Posterior cingulate gyrus (tissue), 11 donors: Measurements from ENCODE around the gene STK36.
"Not testable (repeated sequence)": the region's sequence is repeated elsewhere in the genome, so short reads cannot be mapped to it uniquely, and the experiment has no call there.

Experiments
- DNase-seq, 10 donors: peaks; one replicate each; pipeline versions ENCODE4 v3.0.0 to v3.0.0-alpha.2; 2020 to 2021; ENCODE audit warnings: mixed read lengths in 3 of 10
- intact Hi-C: fragments of 100-400 bp; cut with DNase I; formaldehyde crosslinking; loops from one replicate; pipeline ENCODE4 v1.15.1; 2023

The STK36 gene

GRCh38 chr2:218659988-218660358 is 11.9 kb upstream of the STK36 start:
- DNase-seq = peak in 2 of 10 donors; percentile 5 to 65
- intact Hi-C loops = loop anchor here (1.0 kb wide), 1 partner anchor 11 kb away; no protein-coding TSS in a partner anchor

- peak in 1 of 10 donors; percentile 59 for DNase-seq
- intact Hi-C loops = no loop called here
These were observed 9.5 kb upstream of the STK36 start for GRCh38 chr2:218662377-218662776.

- peak in 1 of 10 donors; percentile 72 for DNase-seq
- intact Hi-C loops = no loop called here
These were observed 9.1 kb upstream of the STK36 start for GRCh38 chr2:218662827-218663226.

GRCh38 chr2:218663901-218664300 is 8.0 kb upstream of the STK36 start:
- intact Hi-C loops = no loop called here
- DNase-seq = no peak

GRCh38 chr2:218664653-218665052 is 7.2 kb upstream of the STK36 start:
- intact Hi-C loops = no loop called here
- DNase-seq = peak in 1 of 10 donors; percentile 63

DNA sequence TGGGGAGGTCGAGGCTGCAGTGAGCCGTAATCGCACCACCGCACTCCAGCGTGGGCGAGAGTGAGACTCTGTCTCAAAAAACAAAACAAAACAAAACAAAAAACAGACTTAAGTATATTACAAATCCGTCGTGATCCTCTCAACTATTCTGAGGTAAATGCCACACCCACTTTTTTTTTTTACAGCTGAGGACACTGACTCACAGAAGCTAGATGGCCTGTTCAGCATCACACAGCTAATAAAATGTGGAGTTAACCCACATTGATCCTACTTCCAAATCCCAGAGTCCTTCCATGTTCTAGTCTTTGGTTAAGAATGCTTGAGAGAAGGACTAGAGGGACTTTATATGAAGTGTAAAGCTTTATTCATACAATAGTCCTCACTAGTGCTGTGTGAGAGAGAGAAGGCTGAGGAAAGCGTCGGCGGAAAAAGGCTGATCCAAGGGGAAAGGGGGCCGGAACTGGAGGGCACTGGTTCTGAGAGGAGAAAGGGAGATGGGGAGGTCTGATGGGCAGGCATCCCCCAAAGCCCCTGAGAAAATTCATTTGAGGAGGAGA is 711 bp upstream of the STK36 start:
- DNase-seq = no peak
- intact Hi-C loops = loop anchor here (1.0 to 5.0 kb wide), 2 partner anchors 12 to 41 kb away; partner anchors contain the start of genes BCS1L, TTLL4 and ZNF142

DNA sequence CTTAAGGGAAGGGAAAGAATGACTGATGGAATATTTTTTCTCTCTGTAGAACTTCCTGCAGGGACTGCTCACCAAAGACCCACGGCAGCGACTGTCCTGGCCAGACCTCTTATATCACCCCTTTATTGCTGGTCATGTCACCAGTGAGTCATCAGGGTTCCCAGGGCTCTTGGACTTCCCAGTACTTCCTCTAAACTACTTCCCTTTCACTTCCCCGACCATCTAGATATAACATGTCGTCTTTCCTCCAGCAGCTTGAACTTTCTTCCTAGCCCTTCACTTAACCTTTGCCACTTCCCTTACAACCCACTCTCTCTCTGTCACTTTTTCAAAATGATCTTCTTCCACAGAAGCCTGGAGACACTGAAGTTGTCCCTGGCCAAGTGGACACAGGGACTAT is 7.2 kb downstream of the STK36 start:
- intact Hi-C loops = no loop called here
- no peak for DNase-seq

GRCh38 chr2:218680061-218680460 is 8.2 kb downstream of the STK36 start:
- no peak for DNase-seq
- intact Hi-C loops = no loop called here

DNA sequence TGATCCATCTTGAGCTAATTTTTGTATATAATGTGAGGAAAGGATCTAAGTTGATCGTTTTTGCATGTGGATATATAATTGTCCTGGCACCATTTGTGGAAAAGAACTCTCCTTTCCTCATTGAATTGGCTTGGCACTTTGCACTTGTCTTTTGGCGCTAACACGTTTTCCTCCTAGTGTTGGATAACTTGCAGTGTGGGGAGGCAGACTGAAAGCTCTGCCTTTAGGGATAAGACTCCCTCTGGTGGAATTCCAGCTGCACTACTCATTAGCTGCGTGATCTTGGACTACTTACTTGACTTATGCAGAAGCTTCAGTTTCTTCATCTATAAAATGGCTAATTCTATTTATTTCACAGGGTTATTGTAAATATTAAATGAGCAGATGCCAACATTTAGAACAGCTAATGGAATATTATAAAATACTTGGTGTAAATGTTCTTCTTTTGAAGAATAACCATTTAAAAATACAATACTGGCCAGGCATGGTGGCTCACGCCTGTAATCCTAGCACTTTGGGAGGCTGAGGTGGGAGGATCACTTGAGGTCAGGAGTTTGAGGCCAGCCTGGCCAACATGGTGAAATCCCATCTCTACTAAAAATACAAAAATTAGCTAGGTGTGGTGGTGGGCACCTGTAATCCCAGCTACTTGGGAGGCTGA is 15.6 kb downstream of the STK36 start:
- peak in 3 of 10 donors; percentile 36 to 48 (median 48) for DNase-seq

GRCh38 chr2:218691234-218691633 is 19.3 kb downstream of the STK36 start:
- DNase-seq = no peak
- intact Hi-C loops = no loop called here

More for the DNA sequence above, 15.6 kb downstream of the STK36 start:
- intact Hi-C loops = not testable (repeated sequence)

GRCh38 chr2:218694405-218695145 is 22.7 kb downstream of the STK36 start:
- no peak for DNase-seq
- intact Hi-C loops = no loop called here

GRCh38 chr2:218698885-218699284 is 27.0 kb downstream of the STK36 start:
- peak in 1 of 10 donors; percentile 64 for DNase-seq

GRCh38 chr2:218701806-218702205 is 29.9 kb downstream of the STK36 start:
- intact Hi-C loops = no loop called here
- DNase-seq = peak in 2 of 10 donors; percentile 6 to 16

More at GRCh38 chr2:218698885-218699284, 27.0 kb downstream of the STK36 start:
- intact Hi-C loops = no loop called here

GRCh38 chr2:218703341-218703740 is 31.5 kb downstream of the STK36 start:
- intact Hi-C loops = no loop called here

GRCh38 chr2:218708086-218708485 is 36.2 kb downstream of the STK36 start:
- intact Hi-C loops = no loop called here
- no peak for DNase-seq

More at GRCh38 chr2:218703341-218703740, 31.5 kb downstream of the STK36 start:
- DNase-seq = no peak

DNA sequence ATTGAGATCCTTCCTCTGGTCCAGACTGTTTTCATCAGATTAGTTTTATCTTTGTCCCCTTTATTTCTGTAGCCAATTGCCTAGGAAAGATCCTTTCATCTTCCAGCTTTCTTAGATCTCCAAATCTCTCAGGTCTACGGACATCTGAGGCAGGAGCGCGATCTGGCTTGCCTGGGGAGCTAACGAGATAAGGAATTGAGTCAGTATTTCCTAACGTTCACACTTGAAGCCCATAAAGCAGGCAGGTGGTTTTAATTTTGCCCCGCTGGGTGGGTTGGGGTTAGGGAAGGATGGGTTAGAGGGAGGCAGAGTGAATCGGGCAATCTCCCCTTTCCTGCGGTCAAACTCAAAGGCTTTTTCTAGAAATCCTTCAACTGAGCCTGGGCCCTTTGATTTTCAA is 38.0 kb downstream of the STK36 start:
- no peak for DNase-seq
- intact Hi-C loops = loop anchor here (1.0 to 5.0 kb wide), 3 partner anchors 38 to 137 kb away; partner anchors contain the start of genes CYP27A1, RNF25 and STK36

- DNase-seq = peak in 1 of 10 donors; percentile 24
- intact Hi-C loops = loop anchor here (1.0 to 5.0 kb wide), 3 partner anchors 38 to 137 kb away; partner anchors contain the start of genes CYP27A1, RNF25 and STK36
These were observed 38.4 kb downstream of the STK36 start for GRCh38 chr2:218710334-218710686.

- intact Hi-C loops = loop anchor here (1.0 to 5.0 kb wide), 3 partner anchors 39 to 136 kb away; partner anchors contain the start of genes CYP27A1, RNF25 and STK36
- DNase-seq = peak; percentile 97 to 100 (median 99)
These were observed 39.0 kb downstream of the STK36 start, which contains the start of gene TTLL4 for GRCh38 chr2:218710687-218711549. Gene TTLL4, plus strand, starts transcription at chr2:218710835. Its CDS starts 26,842 bp downstream, at chr2:218737677.

DNA sequence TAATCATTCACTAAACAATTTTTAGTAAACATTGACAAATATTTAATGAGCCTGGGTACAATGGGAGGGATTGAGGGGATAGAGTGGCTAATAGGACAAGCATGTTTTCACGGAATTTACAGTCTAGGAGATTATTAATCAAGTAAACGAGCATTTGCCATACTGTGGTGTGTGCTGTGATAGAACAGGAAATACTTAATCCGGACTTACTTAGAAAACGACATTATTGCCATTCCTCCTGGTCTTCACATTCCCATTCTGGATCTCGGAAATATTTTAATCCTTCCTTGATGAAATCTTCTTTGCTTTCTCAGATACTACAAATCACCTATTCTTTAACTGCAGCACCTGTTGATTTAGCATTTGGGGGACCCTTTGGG is 39.7 kb downstream of the STK36 start:
- intact Hi-C loops = loop anchor here (5.0 kb wide), 2 partner anchors 39 to 71 kb away; partner anchors contain the start of genes CYP27A1, RNF25 and STK36
- no peak for DNase-seq

DNA sequence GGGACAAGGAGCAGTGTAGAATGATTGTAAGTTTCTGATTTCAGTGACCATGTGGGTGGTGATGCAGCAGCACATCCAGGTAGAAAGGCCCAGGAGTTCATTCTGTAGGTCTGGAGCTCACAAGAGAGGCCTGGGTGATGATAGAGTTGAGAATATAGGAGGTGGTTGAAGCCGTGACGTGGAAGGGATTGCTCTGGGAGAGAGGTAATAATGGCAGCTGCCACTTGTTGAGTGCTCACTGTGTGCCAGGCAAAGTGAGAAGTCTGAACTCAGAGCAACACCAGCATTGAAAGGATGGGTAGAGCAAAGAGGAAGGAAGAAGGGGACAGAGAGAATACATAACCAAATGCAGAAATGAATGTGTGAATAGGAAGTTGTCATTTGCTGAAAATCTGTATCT is 42.0 kb downstream of the STK36 start:
- intact Hi-C loops = loop anchor here (5.0 kb wide), 2 partner anchors 42 to 68 kb away; partner anchors contain the start of genes CYP27A1, RNF25 and STK36
- no peak for DNase-seq
